Endothelial cell (in vitro differentiated cells): Measurements from ENCODE around the gene PYGM. TPM values are rescaled to one million over a fixed set of nuclear protein-coding genes. Genes with fewer than 3 reads are reported as not detected.
A peak's percentile ranks its signal among the peaks of the same experiment; 100 is the strongest.

Source experiments
- DNase-seq: peaks from one replicate; pipeline ENCODE4 v3.0.0; 2021; ENCODE audit warnings: low spot score
- H3K27ac Mint-ChIP-seq: one replicate; pipeline ENCODE4 v1.8.0; 2021; ENCODE audit warnings: mixed read lengths, inconsistent platforms; ENCODE audit not compliant: unreplicated experiment
- H3K27me3 Mint-ChIP-seq: one replicate; pipeline ENCODE4 v1.8.0; 2021; ENCODE audit warnings: mild to moderate bottlenecking, moderate library complexity, mixed read lengths, inconsistent platforms; ENCODE audit not compliant: unreplicated experiment
- H3K36me3 Mint-ChIP-seq: one replicate; pipeline ENCODE4 v1.8.0; 2021; ENCODE audit warnings: mild to moderate bottlenecking, low read depth, mixed read lengths, inconsistent platforms; ENCODE audit not compliant: unreplicated experiment
- H3K4me1 Mint-ChIP-seq: one replicate; pipeline ENCODE4 v1.8.0; 2021; ENCODE audit warnings: mild to moderate bottlenecking, mixed read lengths, inconsistent platforms; ENCODE audit not compliant: unreplicated experiment
- H3K4me3 Mint-ChIP-seq: one replicate; pipeline ENCODE4 v1.8.0; 2021; ENCODE audit warnings: mild to moderate bottlenecking, mixed read lengths, inconsistent platforms; ENCODE audit not compliant: unreplicated experiment
- H3K9me3 Mint-ChIP-seq: one replicate; pipeline ENCODE4 v1.8.0; 2021; ENCODE audit warnings: mixed read lengths, inconsistent platforms; ENCODE audit not compliant: unreplicated experiment
- CTCF ChIP-seq: fragments of 200-600 bp; sonication (generic); IDR thresholded peaks from one replicate; pipeline ENCODE4 v1.5.0; 2021; ENCODE audit warnings: antibody characterized with exemption; ENCODE audit not compliant: unreplicated experiment
- total RNA-seq: library from RNA; stranded (reverse); fragmentation: NEBNext Ultra II Directional; extraction: Animal tissue kit (Norgen Biotek cat#: 25700); gene quantifications from one replicate; pipeline ENCODE4 v1.2.1, GENCODE V29; 2021; ENCODE audit not compliant: unreplicated experiment

The PYGM gene
- total RNA-seq, 1 donor from 2014 or later, result 0.26 TPM

GRCh38 chr11:64723117-64723906 lies 36.5 kb downstream of the PYGM start, which contains the start of gene NRXN2:
Gene NRXN2, minus strand, starts transcription at chr11:64723197. Its CDS starts 9,498 bp downstream, at chr11:64713699.
- H3K27me3 Mint-ChIP-seq, result peaks cover 27% of the 10 kb centered on the region
- peak; percentile 92 for TF ChIP-seq CTCF
- peaks cover 38% of the 10 kb centered on the region for H3K4me1 Mint-ChIP-seq

GRCh38 chr11:64722141-64723065 lies 37.4 kb downstream of the PYGM start:
- peaks cover 33% of the 10 kb centered on the region for H3K4me1 Mint-ChIP-seq
- H3K36me3 Mint-ChIP-seq, result peaks cover 5% of the 10 kb centered on the region
- DNase-seq, result no peak
- peaks cover 27% of the 10 kb centered on the region for H3K27me3 Mint-ChIP-seq
- peak overlapping the region; percentile 59 for H3K4me3 Mint-ChIP-seq
- TF ChIP-seq CTCF, result no peak
- no peaks in the 10 kb centered on the region for H3K9me3 Mint-ChIP-seq
- H3K27ac Mint-ChIP-seq, result peak overlapping the region; percentile 13

More at GRCh38 chr11:64723117-64723906, 36.5 kb downstream of the PYGM start, which contains the start of gene NRXN2:
- peak; percentile 85 for DNase-seq
- peaks cover 5% of the 10 kb centered on the region for H3K36me3 Mint-ChIP-seq
- peak within 1 kb of the TSS; percentile 82 for H3K27ac Mint-ChIP-seq
- no peaks in the 10 kb centered on the region for H3K9me3 Mint-ChIP-seq
- H3K4me3 Mint-ChIP-seq, result peak within 1 kb of the TSS; percentile 84

- Mint-ChIP-seq H3K27me3 (peaks cover 23% of the 10 kb centered on the region), H3K27ac (no peak overlapping the region), H3K9me3 (no peaks in the 10 kb centered on the region), H3K4me1 (peaks cover 23% of the 10 kb centered on the region), H3K36me3 (peaks cover 5% of the 10 kb centered on the region), H3K4me3 (no peak overlapping the region)
- TF ChIP-seq CTCF, result no peak
- DNase-seq, result no peak
Observed at GRCh38 chr11:64721359-64721699, 38.4 kb downstream of the PYGM start.

GRCh38 chr11:64720640-64721358 lies 39.0 kb downstream of the PYGM start:
- DNase-seq, result no peak
- Mint-ChIP-seq H3K4me3 (no peak overlapping the region), H3K36me3 (peaks cover 5% of the 10 kb centered on the region), H3K27ac (peak overlapping the region; percentile 11), H3K27me3 (peaks cover 25% of the 10 kb centered on the region), H3K9me3 (no peaks in the 10 kb centered on the region), H3K4me1 (peaks cover 20% of the 10 kb centered on the region)
- no peak for TF ChIP-seq CTCF
